ENCODE measurements around the gene STAM. TPM values are rescaled to one million over a fixed set of nuclear protein-coding genes. Genes with fewer than 3 reads are reported as not detected.

Gene STAM
- total and polyA plus RNA-seq, 2 donors from 2014 or later, result 10.3 to 26.1 TPM

DNA sequence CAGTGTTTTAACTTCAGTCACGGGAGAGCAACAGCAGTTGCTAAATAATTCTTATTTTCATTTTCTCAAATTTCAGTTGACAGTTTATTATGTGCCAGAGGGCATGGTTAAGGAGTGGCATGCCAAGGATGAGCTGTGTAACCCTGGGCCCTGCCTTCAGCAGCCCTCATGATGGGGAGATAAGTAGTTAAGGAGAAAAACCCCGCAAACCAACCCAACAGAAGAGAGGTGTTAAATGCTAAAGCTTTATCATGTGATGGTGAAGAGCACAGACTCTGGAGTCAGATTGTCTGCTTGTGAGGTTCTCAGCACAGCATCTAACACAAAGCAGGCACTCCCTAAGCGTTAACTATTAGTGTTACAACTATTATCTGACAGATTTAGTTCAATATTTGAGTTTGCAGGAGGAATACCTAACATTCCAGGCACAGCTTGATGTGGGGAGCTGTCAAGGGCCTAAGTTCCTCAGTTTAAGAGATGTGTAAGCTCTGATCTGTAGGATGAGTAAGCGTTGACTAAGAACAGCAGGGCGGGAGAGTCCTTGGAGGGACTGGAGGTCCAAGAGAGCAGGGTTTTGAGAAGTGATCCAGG, 29.6 kb downstream of the STAM start:
- Histone ChIP-seq H3K27me3 (ENCODE audit: control insufficient read depth, insufficient read depth, low read length) (no peaks in the 10 kb centered on the region), H3K4me1 (ENCODE audit: control insufficient read depth in 2 of 3, insufficient read depth in 2 of 3, low read depth in 1 of 3, low read length in 3 of 3) (peaks cover 0 to 1% (median 0%) of the 10 kb centered on the region in 3 donors), H3K36me3 (ENCODE audit: control insufficient read depth in 2 of 3, insufficient read depth in 3 of 3, low read length in 3 of 3) (no peaks in the 10 kb centered on the region), H3K4me3 (ENCODE audit: low read length in 3 of 3) (no peak overlapping the region), H3K9ac (ENCODE audit: low read length in 3 of 3) (no peak overlapping the region), H3K9me3 (ENCODE audit: control insufficient read depth in 2 of 3, insufficient read depth in 1 of 3, low read length in 3 of 3) (no peaks in the 10 kb centered on the region), H3K27ac (ENCODE audit: low read depth in 2 of 2, low read length in 2 of 2) (no peak overlapping the region)
- DNase-seq (no peak), FAIRE-seq (no peak)
- TF ChIP-seq, protein P1, sequence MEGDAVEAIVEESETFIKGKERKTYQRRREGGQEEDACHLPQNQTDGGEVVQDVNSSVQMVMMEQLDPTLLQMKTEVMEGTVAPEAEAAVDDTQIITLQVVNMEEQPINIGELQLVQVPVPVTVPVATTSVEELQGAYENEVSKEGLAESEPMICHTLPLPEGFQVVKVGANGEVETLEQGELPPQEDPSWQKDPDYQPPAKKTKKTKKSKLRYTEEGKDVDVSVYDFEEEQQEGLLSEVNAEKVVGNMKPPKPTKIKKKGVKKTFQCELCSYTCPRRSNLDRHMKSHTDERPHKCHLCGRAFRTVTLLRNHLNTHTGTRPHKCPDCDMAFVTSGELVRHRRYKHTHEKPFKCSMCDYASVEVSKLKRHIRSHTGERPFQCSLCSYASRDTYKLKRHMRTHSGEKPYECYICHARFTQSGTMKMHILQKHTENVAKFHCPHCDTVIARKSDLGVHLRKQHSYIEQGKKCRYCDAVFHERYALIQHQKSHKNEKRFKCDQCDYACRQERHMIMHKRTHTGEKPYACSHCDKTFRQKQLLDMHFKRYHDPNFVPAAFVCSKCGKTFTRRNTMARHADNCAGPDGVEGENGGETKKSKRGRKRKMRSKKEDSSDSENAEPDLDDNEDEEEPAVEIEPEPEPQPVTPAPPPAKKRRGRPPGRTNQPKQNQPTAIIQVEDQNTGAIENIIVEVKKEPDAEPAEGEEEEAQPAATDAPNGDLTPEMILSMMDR (IDR thresholded peaks at IDR 0.05; ENCODE audit: borderline replicate concordance, extremely low read depth, insufficient read depth), result no peak
- intact Hi-C loops (cut with DNase I), result no loop called here

DNA sequence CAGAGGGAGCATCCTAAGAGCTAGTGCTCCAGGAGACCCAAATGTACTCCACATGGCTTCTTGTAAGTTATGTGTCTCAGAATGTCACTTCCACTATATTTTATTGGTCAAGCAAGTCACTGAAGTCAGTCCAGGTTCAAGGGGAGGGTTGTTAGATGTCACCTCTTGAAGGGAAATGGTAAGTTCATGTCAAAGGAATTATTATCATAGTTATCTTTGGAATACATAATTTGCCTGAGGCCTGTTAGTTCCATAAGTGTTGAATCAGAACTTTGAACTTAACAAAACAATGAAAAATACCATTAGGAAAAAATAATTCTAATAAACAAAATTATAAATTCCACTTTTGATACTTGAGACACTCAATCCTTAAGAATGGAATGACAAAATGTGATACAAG, 30.6 kb downstream of the STAM start:
- H3K27ac ChIP-seq (ENCODE audit: low read depth in 2 of 2, low read length in 2 of 2), result no peak overlapping the region
- no peak overlapping the region for H3K9ac ChIP-seq (ENCODE audit: low read length in 3 of 3)
- H3K36me3 ChIP-seq (ENCODE audit: control insufficient read depth in 2 of 3, insufficient read depth in 3 of 3, low read length in 3 of 3), result no peaks in the 10 kb centered on the region
- FAIRE-seq, result peak; percentile 41
- intact Hi-C loops (cut with DNase I), result no loop called here
- H3K4me1 ChIP-seq (ENCODE audit: control insufficient read depth in 2 of 3, insufficient read depth in 2 of 3, low read depth in 1 of 3, low read length in 3 of 3), result no peaks in the 10 kb centered on the region
- TF ChIP-seq, protein P1 (IDR thresholded peaks at IDR 0.05; ENCODE audit: borderline replicate concordance, extremely low read depth, insufficient read depth), result no peak
- no peaks in the 10 kb centered on the region for H3K27me3 ChIP-seq (ENCODE audit: control insufficient read depth, insufficient read depth, low read length)
- no peak overlapping the region for H3K4me3 ChIP-seq (ENCODE audit: low read length in 3 of 3)
- DNase-seq, result no peak
- H3K9me3 ChIP-seq (ENCODE audit: control insufficient read depth in 2 of 3, insufficient read depth in 1 of 3, low read length in 3 of 3), result no peaks in the 10 kb centered on the region

DNA sequence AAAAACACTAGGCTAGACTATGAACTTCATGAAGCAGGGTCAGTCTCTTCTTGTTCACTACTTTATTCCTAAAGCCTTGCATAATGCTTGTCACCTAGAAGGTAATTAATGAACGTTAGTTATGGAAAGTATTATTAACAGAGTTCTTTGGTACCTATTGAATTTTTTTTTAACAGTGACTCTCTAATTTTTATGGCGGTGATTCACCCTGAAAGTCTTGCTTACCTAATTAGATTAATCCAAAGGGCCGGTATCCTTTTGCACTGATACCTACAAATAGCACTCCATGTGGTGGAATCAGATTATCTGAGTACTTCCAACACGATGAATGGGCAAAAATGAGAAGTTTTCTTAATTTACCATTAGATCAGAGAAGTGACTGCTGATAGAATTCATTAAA, 31.7 kb downstream of the STAM start:
- TF ChIP-seq, protein P1 (IDR thresholded peaks at IDR 0.05; ENCODE audit: borderline replicate concordance, extremely low read depth, insufficient read depth), result no peak
- Histone ChIP-seq H3K27me3 (ENCODE audit: control insufficient read depth, insufficient read depth, low read length) (no peaks in the 10 kb centered on the region), H3K4me3 (ENCODE audit: low read length in 3 of 3) (no peak overlapping the region), H3K4me1 (ENCODE audit: control insufficient read depth in 2 of 3, insufficient read depth in 2 of 3, low read depth in 1 of 3, low read length in 3 of 3) (no peaks in the 10 kb centered on the region), H3K9me3 (ENCODE audit: control insufficient read depth in 2 of 3, insufficient read depth in 1 of 3, low read length in 3 of 3) (no peaks in the 10 kb centered on the region), H3K36me3 (ENCODE audit: control insufficient read depth in 2 of 3, insufficient read depth in 3 of 3, low read length in 3 of 3) (no peaks in the 10 kb centered on the region), H3K9ac (ENCODE audit: low read length in 3 of 3) (no peak overlapping the region), H3K27ac (ENCODE audit: low read depth in 2 of 2, low read length in 2 of 2) (no peak overlapping the region)
- no peak for FAIRE-seq
- intact Hi-C loops (cut with DNase I), result no loop called here
- DNase-seq, result no peak

DNA sequence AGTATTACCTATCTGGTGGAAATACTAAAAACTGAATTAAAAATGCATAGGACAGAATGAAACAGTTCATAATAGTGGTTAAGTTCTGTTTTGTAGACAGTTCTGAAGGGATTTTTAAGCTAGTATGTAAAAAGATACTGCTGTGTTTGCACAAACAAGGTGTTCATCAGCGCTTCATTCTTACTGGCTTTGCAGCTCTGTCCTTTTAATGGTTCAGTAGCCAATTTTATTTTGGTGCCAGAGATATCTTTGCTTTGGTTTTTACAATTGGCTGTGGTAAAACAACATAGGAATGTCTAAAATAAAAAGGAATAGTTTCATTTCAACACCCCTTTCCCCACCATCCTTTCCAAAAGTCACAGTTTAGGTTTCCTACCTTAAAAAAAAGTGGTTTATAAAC, 33.0 kb downstream of the STAM start:
- Histone ChIP-seq H3K4me3 (ENCODE audit: low read length in 3 of 3) (no peak overlapping the region), H3K4me1 (ENCODE audit: control insufficient read depth in 2 of 3, insufficient read depth in 2 of 3, low read depth in 1 of 3, low read length in 3 of 3) (no peaks in the 10 kb centered on the region), H3K36me3 (ENCODE audit: control insufficient read depth in 2 of 3, insufficient read depth in 3 of 3, low read length in 3 of 3) (no peaks in the 10 kb centered on the region), H3K9ac (ENCODE audit: low read length in 3 of 3) (no peak overlapping the region), H3K9me3 (ENCODE audit: control insufficient read depth in 2 of 3, insufficient read depth in 1 of 3, low read length in 3 of 3) (no peaks in the 10 kb centered on the region), H3K27ac (ENCODE audit: low read depth in 2 of 2, low read length in 2 of 2) (no peak overlapping the region), H3K27me3 (ENCODE audit: control insufficient read depth, insufficient read depth, low read length) (no peaks in the 10 kb centered on the region)
- FAIRE-seq (no peak), DNase-seq (no peak)
- intact Hi-C loops (cut with DNase I), result no loop called here
- TF ChIP-seq, protein P1 (IDR thresholded peaks at IDR 0.05; ENCODE audit: borderline replicate concordance, extremely low read depth, insufficient read depth), result no peak

Measured in kidney (tissue), 14 donors.